Measurements from ENCODE around the gene CHPF. TPM values are rescaled to one million over a fixed set of nuclear protein-coding genes. Genes with fewer than 3 reads are reported as not detected.

The CHPF gene
- total RNA-seq, 1 experiment from 2014 or later: 228 TPM

DNA sequence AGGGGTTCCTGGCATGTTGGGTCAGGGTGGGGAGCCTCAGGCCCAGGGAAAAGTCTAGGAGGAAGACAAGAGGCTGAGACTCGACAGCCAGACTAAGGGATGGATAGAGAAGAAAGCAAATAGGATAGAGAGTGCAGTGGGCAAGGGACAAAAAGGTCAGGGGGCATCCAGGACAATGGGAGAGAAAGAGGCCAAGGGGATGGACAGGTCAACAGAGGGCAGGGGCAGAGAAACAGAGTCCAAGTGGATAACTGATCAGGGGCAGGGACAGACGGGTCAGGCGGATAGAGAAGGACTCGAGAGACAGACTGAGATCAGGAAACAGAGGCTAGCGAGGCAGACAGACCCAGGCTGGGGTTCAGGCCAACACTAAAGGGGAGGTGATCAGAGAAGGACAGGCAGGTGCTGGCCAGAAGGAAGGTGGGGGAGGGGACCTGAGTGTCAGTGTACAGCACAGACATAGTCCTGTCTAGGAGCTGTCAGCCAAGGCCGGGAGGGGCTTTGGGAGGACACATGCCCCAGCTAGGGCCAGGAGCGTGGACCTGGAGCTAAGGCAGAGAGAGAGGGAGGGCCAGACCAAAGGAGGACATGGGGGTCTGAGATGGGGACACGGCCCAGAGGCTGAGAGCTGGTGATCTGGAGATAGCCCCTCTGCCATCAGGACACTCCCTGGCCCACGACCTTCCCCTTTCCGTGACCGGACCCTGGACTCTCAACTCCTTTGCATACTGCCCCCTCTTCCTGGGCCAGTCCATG lies 17.1 kb downstream of the CHPF start:
- H2AFZ ChIP-seq (ENCODE audit: low read depth, low read length, poor library complexity, severe bottlenecking): no peak overlapping the region
- H3K9me2 ChIP-seq (ENCODE audit: insufficient read depth): no peaks in the 10 kb centered on the region
- ChIA-PET CTCF (interaction anchor here (1.7 to 7.7 kb wide), 4 partner anchors 27 to 123 kb away, joined by 6 to 109 read pairs (median 75); partner anchors contain the start of gene GMPPA), POLR2A (interaction anchor here (1.4 kb wide), 1 partner anchor 29 kb away, joined by 3 read pairs; no protein-coding TSS in a partner anchor), RAD21 (ENCODE audit: low non-redundant PET in 1 of 2, low total read pairs in 2 of 2, uncharacterized antibody in 2 of 2, unreplicated experiment in 2 of 2) (no interaction called here)
- intact Hi-C loops (cut with micrococcal nuclease): no loop called here
- no peak overlapping the region for H3K27ac ChIP-seq (ENCODE audit: low read depth, low read length)
- TF ChIP-seq POLR2AphosphoS5 (IDR thresholded peaks at IDR 0.05; ENCODE audit: low read depth, low read length) (no peak), RAD21 (IDR thresholded peaks at IDR 0.05; ENCODE audit: low read depth) (no peak), SIN3A (IDR thresholded peaks at IDR 0.05; ENCODE audit: low read depth) (no peak), FOSL1 (IDR thresholded peaks at IDR 0.05; ENCODE audit: low read depth) (no peak), TCF7L2 (IDR thresholded peaks at IDR 0.05; ENCODE audit: borderline replicate concordance, extremely low read depth, insufficient read depth, insufficient read length) (no peak), EZH2phosphoT487 (IDR thresholded peaks at IDR 0.05; ENCODE audit: borderline replicate concordance) (no peak)
- TF ChIP-seq, protein P1, sequence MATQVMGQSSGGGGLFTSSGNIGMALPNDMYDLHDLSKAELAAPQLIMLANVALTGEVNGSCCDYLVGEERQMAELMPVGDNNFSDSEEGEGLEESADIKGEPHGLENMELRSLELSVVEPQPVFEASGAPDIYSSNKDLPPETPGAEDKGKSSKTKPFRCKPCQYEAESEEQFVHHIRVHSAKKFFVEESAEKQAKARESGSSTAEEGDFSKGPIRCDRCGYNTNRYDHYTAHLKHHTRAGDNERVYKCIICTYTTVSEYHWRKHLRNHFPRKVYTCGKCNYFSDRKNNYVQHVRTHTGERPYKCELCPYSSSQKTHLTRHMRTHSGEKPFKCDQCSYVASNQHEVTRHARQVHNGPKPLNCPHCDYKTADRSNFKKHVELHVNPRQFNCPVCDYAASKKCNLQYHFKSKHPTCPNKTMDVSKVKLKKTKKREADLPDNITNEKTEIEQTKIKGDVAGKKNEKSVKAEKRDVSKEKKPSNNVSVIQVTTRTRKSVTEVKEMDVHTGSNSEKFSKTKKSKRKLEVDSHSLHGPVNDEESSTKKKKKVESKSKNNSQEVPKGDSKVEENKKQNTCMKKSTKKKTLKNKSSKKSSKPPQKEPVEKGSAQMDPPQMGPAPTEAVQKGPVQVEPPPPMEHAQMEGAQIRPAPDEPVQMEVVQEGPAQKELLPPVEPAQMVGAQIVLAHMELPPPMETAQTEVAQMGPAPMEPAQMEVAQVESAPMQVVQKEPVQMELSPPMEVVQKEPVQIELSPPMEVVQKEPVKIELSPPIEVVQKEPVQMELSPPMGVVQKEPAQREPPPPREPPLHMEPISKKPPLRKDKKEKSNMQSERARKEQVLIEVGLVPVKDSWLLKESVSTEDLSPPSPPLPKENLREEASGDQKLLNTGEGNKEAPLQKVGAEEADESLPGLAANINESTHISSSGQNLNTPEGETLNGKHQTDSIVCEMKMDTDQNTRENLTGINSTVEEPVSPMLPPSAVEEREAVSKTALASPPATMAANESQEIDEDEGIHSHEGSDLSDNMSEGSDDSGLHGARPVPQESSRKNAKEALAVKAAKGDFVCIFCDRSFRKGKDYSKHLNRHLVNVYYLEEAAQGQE (IDR thresholded peaks at IDR 0.05; ENCODE audit: low read depth): no peak
- TF ChIP-seq, protein P2, sequence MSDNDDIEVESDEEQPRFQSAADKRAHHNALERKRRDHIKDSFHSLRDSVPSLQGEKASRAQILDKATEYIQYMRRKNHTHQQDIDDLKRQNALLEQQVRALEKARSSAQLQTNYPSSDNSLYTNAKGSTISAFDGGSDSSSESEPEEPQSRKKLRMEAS (IDR thresholded peaks at IDR 0.05): no peak
- TF ChIP-seq, protein P3, sequence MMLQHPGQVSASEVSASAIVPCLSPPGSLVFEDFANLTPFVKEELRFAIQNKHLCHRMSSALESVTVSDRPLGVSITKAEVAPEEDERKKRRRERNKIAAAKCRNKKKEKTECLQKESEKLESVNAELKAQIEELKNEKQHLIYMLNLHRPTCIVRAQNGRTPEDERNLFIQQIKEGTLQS (IDR thresholded peaks at IDR 0.05): no peak
- H3K79me2 ChIP-seq (ENCODE audit: insufficient read depth, low read length): no peaks in the 10 kb centered on the region
- H3K4me3 ChIP-seq (replicated peaks in 1 of 2; ENCODE audit: low read depth in 1 of 2, low read length in 2 of 2): no peak overlapping the region
- no peak for ATAC-seq
- no peak overlapping the region for H3K9ac ChIP-seq (ENCODE audit: low read length)
- DNase-seq (ENCODE audit: low read depth, low spot score): no peak
- no peaks in the 10 kb centered on the region for H3K27me3 ChIP-seq (ENCODE audit: insufficient read depth, low read length)
- no peaks in the 10 kb centered on the region for H4K20me1 ChIP-seq (ENCODE audit: insufficient read depth)
- H3K4me1 ChIP-seq (ENCODE audit: control insufficient read depth in 1 of 2, insufficient read depth in 2 of 2, low read length in 2 of 2): peaks cover 28 to 61% of the 10 kb centered on the region in 2 experiments
- no peak overlapping the region for H3K4me2 ChIP-seq (ENCODE audit: low read length)
- no peaks in the 10 kb centered on the region for H3K36me3 ChIP-seq (ENCODE audit: control insufficient read depth in 1 of 2, insufficient read depth in 2 of 2, low read length in 2 of 2)
- H3K9me3 ChIP-seq (ENCODE audit: control insufficient read depth in 1 of 2, insufficient read depth in 1 of 2, low read depth in 1 of 2, low read length in 2 of 2): no peaks in the 10 kb centered on the region
- BruUV-seq (replicated peaks): no TSS peak

Measured in HCT116 (cell line).